Vagina (tissue), 2 donors: Measurements from ENCODE around the gene KMT5C.
"Not testable (repeated sequence)": the region's sequence is repeated elsewhere in the genome, so short reads cannot be mapped to it uniquely, and the experiment has no call there.

Experiments used
- CTCF ChIP-seq, 3 experiments: fragments of 450-650 bp in 2 of 3; fragments of 200-600 bp in 1 of 3; sonication (generic) in 1 of 3; IDR thresholded peaks; one replicate each; pipeline ENCODE4 v1.5.1; 2017 to 2019; ENCODE audit warnings: antibody characterized with exemption in 3 of 3, mild to moderate bottlenecking in 2 of 3, moderate library complexity in 2 of 3
- POLR2A ChIP-seq, 2 donors: fragments of 450-650 bp; IDR thresholded peaks; one replicate each; pipeline ENCODE4 v1.6.1; 2017; ENCODE audit warnings: antibody characterized with exemption in 2 of 2, mild to moderate bottlenecking in 2 of 2, moderate library complexity in 2 of 2
- POLR2AphosphoS5 ChIP-seq, 2 donors: sonication (generic); formaldehyde crosslinking; IDR thresholded peaks; one replicate each; pipeline ENCODE4 v1.9.0; 2017; ENCODE audit warnings: antibody characterized with exemption in 2 of 2, mild to moderate bottlenecking in 2 of 2, low read depth in 1 of 2; ENCODE audit not compliant: insufficient read depth in 1 of 2

GRCh38 chr19:55329791-55330190 lies 9.9 kb upstream of the KMT5C start:
- not testable (repeated sequence) for TF ChIP-seq CTCF (IDR thresholded peaks at IDR 0.05); POLR2AphosphoS5 (IDR thresholded peaks at IDR 0.05; ENCODE audit: insufficient read depth in 1 of 2, low read depth in 1 of 2); POLR2A (IDR thresholded peaks at IDR 0.05)
